Osteoblast (primary cell): ENCODE measurements around the gene SAPCD2. TPM values are rescaled to one million over a fixed set of nuclear protein-coding genes. Genes with fewer than 3 reads are reported as not detected.
A peak's percentile ranks its signal among the peaks of the same experiment; 100 is the strongest.

Source experiments
- DNase-seq: peaks from one replicate; pipeline ENCODE4 v3.0.0; 2011; ENCODE audit warnings: low spot score, mixed read lengths; ENCODE audit not compliant: insufficient read length; ENCODE audit errors: missing footprints
- H2AFZ ChIP-seq: 2 replicates; pipeline ENCODE4 v1.6.0; 2011; ENCODE audit warnings: mild to moderate bottlenecking, low read length
- H3K27ac ChIP-seq: 2 replicates; pipeline ENCODE4 v1.5.1; 2011; ENCODE audit warnings: mild to moderate bottlenecking, low read depth, low read length, moderate library complexity
- H3K27me3 ChIP-seq: 2 replicates; pipeline ENCODE4 v1.6.0; 2012; ENCODE audit warnings: mild to moderate bottlenecking, control low read depth, inconsistent platforms, low read length, moderate library complexity; ENCODE audit not compliant: insufficient read depth
- H3K36me3 ChIP-seq: 2 replicates; pipeline ENCODE4 v1.5.1; 2011; ENCODE audit warnings: mild to moderate bottlenecking, low read length, control low read depth, moderate library complexity; ENCODE audit not compliant: insufficient read depth
- H3K4me1 ChIP-seq: 2 replicates; pipeline ENCODE4 v1.5.1; 2011; ENCODE audit warnings: mild to moderate bottlenecking, low read length, control low read depth, moderate library complexity; ENCODE audit not compliant: insufficient read depth
- H3K4me2 ChIP-seq: 2 replicates; pipeline ENCODE4 v1.6.0; 2011; ENCODE audit warnings: mild to moderate bottlenecking, low read length; ENCODE audit not compliant: insufficient read depth
- H3K4me3 ChIP-seq: fragments of 200-600 bp; sonication (generic); 3 replicates; pipeline ENCODE4 v1.5.1; 2012; ENCODE audit warnings: mild to moderate bottlenecking, low read length, inconsistent platforms; ENCODE audit not compliant: insufficient read depth
- H3K79me2 ChIP-seq: 2 replicates; pipeline ENCODE4 v1.6.0; 2012; ENCODE audit warnings: mild to moderate bottlenecking, low read length, control low read depth, inconsistent platforms; ENCODE audit not compliant: insufficient read depth
- H3K9me3 ChIP-seq: 2 replicates; pipeline ENCODE4 v1.5.1; 2011; ENCODE audit warnings: low read depth, low read length, control low read depth
- H4K20me1 ChIP-seq: 2 replicates; pipeline ENCODE4 v1.6.0; 2012; ENCODE audit warnings: mild to moderate bottlenecking, low read length, control low read depth; ENCODE audit not compliant: insufficient read depth
- CTCF ChIP-seq: IDR thresholded peaks from 2 replicates; pipeline ENCODE4 v1.5.1; 2011; ENCODE audit warnings: mild to moderate bottlenecking, low read depth, low read length, moderate library complexity; ENCODE audit errors: extremely low read depth
- total RNA-seq: library from RNA; depleted of rRNA; stranded (reverse); fragments of >200 nt; gene quantifications from 2 replicates; pipeline ENCODE4 v1.2.3, GENCODE V29; 2012

Gene SAPCD2
- total RNA-seq, 1 donor, result 1.1 TPM

- Histone ChIP-seq H2AFZ (peak overlapping the region; percentile 89), H3K27ac (no peak overlapping the region), H3K4me3 (peak overlapping the region; percentile 83), H3K9me3 (no peaks in the 10 kb centered on the region), H3K4me1 (peaks cover 15% of the 10 kb centered on the region), H3K27me3 (peaks cover 31% of the 10 kb centered on the region), H3K36me3 (no peaks in the 10 kb centered on the region), H4K20me1 (peaks cover 36% of the 10 kb centered on the region), H3K79me2 (peaks cover 30% of the 10 kb centered on the region), H3K4me2 (peak overlapping the region; percentile 93)
- peak; percentile 98 for DNase-seq
- no peak for TF ChIP-seq CTCF
These were observed 24.9 kb downstream of the SAPCD2 start for GRCh38 chr9:137045294-137046087.

GRCh38 chr9:137044502-137045177 is 25.7 kb downstream of the SAPCD2 start:
- peak; percentile 97 for DNase-seq
- H3K4me2 ChIP-seq, result peak overlapping the region; percentile 83

GRCh38 chr9:137044037-137044436 is 26.3 kb downstream of the SAPCD2 start:
- Histone ChIP-seq H3K27me3 (peaks cover 17% of the 10 kb centered on the region), H3K27ac (no peak overlapping the region), H3K36me3 (peaks cover 4% of the 10 kb centered on the region), H3K4me3 (no peak overlapping the region), H3K4me1 (peaks cover 15% of the 10 kb centered on the region), H4K20me1 (peaks cover 31% of the 10 kb centered on the region), H2AFZ (no peak overlapping the region), H3K9me3 (no peaks in the 10 kb centered on the region), H3K79me2 (peaks cover 30% of the 10 kb centered on the region), H3K4me2 (no peak overlapping the region)
- DNase-seq, result no peak
- no peak for TF ChIP-seq CTCF

More at GRCh38 chr9:137044502-137045177, 25.7 kb downstream of the SAPCD2 start:
- Histone ChIP-seq H3K36me3 (no peaks in the 10 kb centered on the region), H3K27ac (no peak overlapping the region), H3K4me1 (peaks cover 15% of the 10 kb centered on the region), H2AFZ (no peak overlapping the region), H3K9me3 (no peaks in the 10 kb centered on the region), H3K27me3 (peaks cover 23% of the 10 kb centered on the region), H4K20me1 (peaks cover 36% of the 10 kb centered on the region), H3K4me3 (peak overlapping the region; percentile 83), H3K79me2 (peaks cover 30% of the 10 kb centered on the region)
- no peak for TF ChIP-seq CTCF
